Pons (tissue), 1 donor: ENCODE results near the gene MAS1L.
"Not testable (repeated sequence)": the region's sequence is repeated elsewhere in the genome, so short reads cannot be mapped to it uniquely, and the experiment has no call there.

Experiments used
- DNase-seq: peaks from one replicate; pipeline ENCODE4 v3.0.0-alpha.2; 2016; ENCODE audit warnings: low spot score

Gene MAS1L

GRCh38 chr6:29479560-29479959 is 8.2 kb downstream of the MAS1L start:
- DNase-seq = no peak

GRCh38 chr6:29478740-29479139 is 9.0 kb downstream of the MAS1L start:
- no peak for DNase-seq

GRCh38 chr6:29477923-29478450 is 9.8 kb downstream of the MAS1L start:
- DNase-seq = no peak

GRCh38 chr6:29474996-29475395 is 12.8 kb downstream of the MAS1L start:
- no peak for DNase-seq

GRCh38 chr6:29466241-29466640 is 21.5 kb downstream of the MAS1L start:
- DNase-seq = no peak

GRCh38 chr6:29465801-29466200 is 22.0 kb downstream of the MAS1L start:
- no peak for DNase-seq

GRCh38 chr6:29465279-29465678 is 22.5 kb downstream of the MAS1L start:
- no peak for DNase-seq

- DNase-seq = no peak
Measured at GRCh38 chr6:29462022-29462421, 25.7 kb downstream of the MAS1L start.

GRCh38 chr6:29461021-29461814 is 26.5 kb downstream of the MAS1L start:
- no peak for DNase-seq

- no peak for DNase-seq
Measured at GRCh38 chr6:29456971-29457370, 30.8 kb downstream of the MAS1L start, which contains the start of the genes OR11A1 and OR2H1. Gene OR11A1, minus strand, starts transcription at chr6:29457071. Its CDS starts 29,430 bp downstream, at chr6:29427641. Gene OR2H1, plus strand, starts transcription at chr6:29457155. Its CDS starts 4,615 bp downstream, at chr6:29461770.

- DNase-seq = no peak
Measured at GRCh38 chr6:29451471-29452193, 36.1 kb downstream of the MAS1L start.

- DNase-seq = no peak
Measured at GRCh38 chr6:29447670-29448069, 40.1 kb downstream of the MAS1L start.

- not testable (repeated sequence) for DNase-seq
Measured at GRCh38 chr6:29444031-29444430, 43.7 kb downstream of the MAS1L start.

GRCh38 chr6:29442719-29443118 is 45.0 kb downstream of the MAS1L start:
- no peak for DNase-seq

GRCh38 chr6:29439006-29439405 is 48.8 kb downstream of the MAS1L start, which contains the start of gene OR10C1:
Gene OR10C1, plus strand, starts transcription at chr6:29439306. Its CDS starts 710 bp downstream, at chr6:29440016.
- DNase-seq = no peak

- not testable (repeated sequence) for DNase-seq
Measured at GRCh38 chr6:29436730-29437129, 51.0 kb downstream of the MAS1L start.
